Activated B cell treated with CpG ODN at 0.5 μM for 24 hours (primary cell): Measurements from ENCODE around the gene SP5. TPM values are rescaled to one million over a fixed set of nuclear protein-coding genes. Genes with fewer than 3 reads are reported as not detected.
"Not testable (repeated sequence)": the region's sequence is repeated elsewhere in the genome, so short reads cannot be mapped to it uniquely, and the experiment has no call there.

Source experiments
- ATAC-seq: fragments of 200-7000 bp; cut with Tn5 transposase; one replicate; pipeline ENCODE4 v1.10.0; 2021; ENCODE audit warnings: low read depth, mild to moderate bottlenecking, moderate library complexity
- CTCF ChIA-PET: fragments of 350-600 bp; sonication (Branson Sonifier 250); formaldehyde crosslinking; loops from one replicate; lab custom pipeline; 2021; ENCODE audit warnings: antibody characterized with exemption; lab: Charles Lee
- POLR2A ChIA-PET: fragments of 350-600 bp; sonication (Branson Sonifier 250); formaldehyde crosslinking; loops from one replicate; lab custom pipeline; 2021; ENCODE audit warnings: antibody characterized with exemption; lab: Charles Lee
- DNase-seq: peaks from one replicate; pipeline ENCODE4 v3.0.0; 2022
- H3K27ac Mint-ChIP-seq: one replicate; pipeline ENCODE4 v1.8.0; 2020; ENCODE audit warnings: mixed read lengths
- H3K27me3 Mint-ChIP-seq: one replicate; pipeline ENCODE4 v1.8.0; 2021; ENCODE audit warnings: mixed read lengths
- H3K36me3 Mint-ChIP-seq: one replicate; pipeline ENCODE4 v1.8.0; 2021; ENCODE audit warnings: low read depth, mixed read lengths
- H3K4me1 Mint-ChIP-seq: one replicate; pipeline ENCODE4 v1.8.0; 2021; ENCODE audit warnings: mixed read lengths
- H3K4me3 Mint-ChIP-seq: one replicate; pipeline ENCODE4 v1.8.0; 2020; ENCODE audit warnings: mild to moderate bottlenecking, mixed read lengths
- H3K9me3 Mint-ChIP-seq: one replicate; pipeline ENCODE4 v1.8.0; 2020; ENCODE audit warnings: mixed read lengths
- CTCF ChIP-seq: fragments of 200-600 bp; IDR thresholded peaks from one replicate; pipeline ENCODE4 v1.8.0; 2022; ENCODE audit warnings: antibody characterized with exemption, mild to moderate bottlenecking
- intact Hi-C: fragments of 100-400 bp; cut with micrococcal nuclease; formaldehyde crosslinking; loops from one replicate; pipeline ENCODE4 v1.15.1; 2024
- total RNA-seq: library from RNA; stranded (reverse); gene quantifications from 2 replicates; pipeline ENCODE4 v1.2.3, GENCODE V29; 2022

SP5 gene
- total RNA-seq, 1 donor from 2014 or later, result not detected

GRCh38 chr2:170745305-170745704 is 30.2 kb downstream of the SP5 start:
- POLR2A ChIA-PET, result no interaction called here
- ATAC-seq, result no peak
- no peak for DNase-seq
- Mint-ChIP-seq H3K36me3 (no peaks in the 10 kb centered on the region), H3K27me3 (peaks cover 24% of the 10 kb centered on the region), H3K4me3 (no peak overlapping the region), H3K4me1 (no peaks in the 10 kb centered on the region), H3K27ac (no peak overlapping the region), H3K9me3 (no peaks in the 10 kb centered on the region)
- CTCF ChIA-PET, result no interaction called here
- no peak for TF ChIP-seq CTCF
- intact Hi-C loops, result no loop called here

- ATAC-seq, result no peak
- Mint-ChIP-seq H3K4me3 (no peak overlapping the region), H3K4me1 (no peaks in the 10 kb centered on the region), H3K27me3 (peaks cover 29% of the 10 kb centered on the region), H3K9me3 (no peaks in the 10 kb centered on the region), H3K27ac (no peak overlapping the region), H3K36me3 (no peaks in the 10 kb centered on the region)
- intact Hi-C loops, result no loop called here
- DNase-seq, result no peak
- no peak for TF ChIP-seq CTCF
- ChIA-PET CTCF (no interaction called here), POLR2A (no interaction called here)
Observed at GRCh38 chr2:170747921-170748320, 32.8 kb downstream of the SP5 start.

GRCh38 chr2:170751555-170751954 is 36.4 kb downstream of the SP5 start:
- H3K36me3 Mint-ChIP-seq, intact Hi-C loops, H3K27ac Mint-ChIP-seq, H3K9me3 Mint-ChIP-seq, DNase-seq, H3K4me1 Mint-ChIP-seq, CTCF ChIA-PET, POLR2A ChIA-PET, H3K4me3 Mint-ChIP-seq: not testable (repeated sequence)
- H3K27me3 Mint-ChIP-seq, result peaks cover 35% of the 10 kb centered on the region
- peak; percentile 70 for ATAC-seq

- Mint-ChIP-seq H3K27ac (no peak overlapping the region), H3K4me1 (no peaks in the 10 kb centered on the region), H3K9me3 (no peaks in the 10 kb centered on the region), H3K27me3 (peaks cover 12% of the 10 kb centered on the region), H3K4me3 (no peak overlapping the region), H3K36me3 (no peaks in the 10 kb centered on the region)
- ChIA-PET POLR2A (no interaction called here), CTCF (no interaction called here)
- no peak for TF ChIP-seq CTCF
- DNase-seq, result no peak
- ATAC-seq, result no peak
- intact Hi-C loops, result no loop called here
Observed at GRCh38 chr2:170761572-170761971, 46.4 kb downstream of the SP5 start.

GRCh38 chr2:170762760-170763159 is 47.6 kb downstream of the SP5 start:
- H3K9me3 Mint-ChIP-seq, result no peaks in the 10 kb centered on the region

More at GRCh38 chr2:170762760-170763159, 47.6 kb downstream of the SP5 start:
- POLR2A ChIA-PET, result no interaction called here
- Mint-ChIP-seq H3K4me3 (no peak overlapping the region), H3K4me1 (no peaks in the 10 kb centered on the region), H3K27ac (no peak overlapping the region), H3K27me3 (peaks cover 14% of the 10 kb centered on the region), H3K36me3 (no peaks in the 10 kb centered on the region)
- intact Hi-C loops, result no loop called here
- CTCF ChIA-PET, result no interaction called here
- DNase-seq, result no peak
- ATAC-seq, result no peak
- TF ChIP-seq CTCF, result no peak
